OCI-M2 (cell line): ENCODE data around the gene IFT20.

Source experiments
- DNase-seq: peaks from one replicate; lab custom pipeline; 2025; ENCODE audit not compliant: unreplicated experiment; lab: John Stamatoyannopoulos, UW

The IFT20 gene

GRCh38 chr17:28338056-28338768 lies 2.9 kb upstream of the IFT20 start:
- DNase-seq = no peak

DNA sequence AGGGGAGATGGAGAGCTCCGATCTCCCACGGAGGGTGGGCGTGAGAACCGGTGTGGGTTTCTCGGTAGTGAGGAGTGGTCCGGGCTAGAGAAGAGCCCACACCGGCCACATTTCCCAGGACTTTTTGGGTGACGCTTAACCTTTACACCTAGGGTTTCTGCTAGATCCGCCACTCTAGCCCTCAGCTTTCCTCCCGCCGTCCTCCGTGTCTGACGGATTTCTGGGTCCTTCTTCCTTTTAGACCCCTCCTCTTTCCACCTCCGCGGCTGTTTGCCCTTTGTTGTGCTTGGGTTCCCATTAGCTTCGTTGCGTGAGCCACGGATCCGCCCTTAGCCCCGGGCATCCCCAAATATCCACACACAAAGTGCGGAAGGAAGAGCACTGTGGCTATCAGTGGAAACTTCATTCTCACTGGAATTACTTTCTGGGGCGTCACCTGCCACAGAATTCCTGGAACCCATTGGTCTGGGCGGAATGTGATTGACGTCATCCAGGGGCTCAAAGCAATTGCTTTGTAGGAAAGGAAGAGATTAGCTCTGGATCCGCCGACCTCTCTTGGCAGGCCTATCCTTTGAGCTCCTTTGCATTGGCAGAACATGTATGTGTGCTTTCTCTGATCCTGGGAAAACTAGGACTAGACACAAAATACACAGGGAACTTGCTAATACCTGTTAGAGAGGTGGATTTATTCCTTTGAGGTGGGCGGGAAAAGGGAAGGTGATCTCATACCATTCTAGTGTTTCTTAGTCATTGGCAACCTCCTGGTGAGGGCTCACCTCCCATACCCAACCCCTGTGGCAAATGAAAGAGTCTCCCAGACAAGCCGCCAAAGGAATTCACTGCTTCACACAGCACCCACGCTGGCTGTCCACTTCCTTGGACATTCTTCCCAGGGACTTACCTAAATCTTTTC lies 943 bp upstream of the IFT20 start:
- DNase-seq = no peak

DNA sequence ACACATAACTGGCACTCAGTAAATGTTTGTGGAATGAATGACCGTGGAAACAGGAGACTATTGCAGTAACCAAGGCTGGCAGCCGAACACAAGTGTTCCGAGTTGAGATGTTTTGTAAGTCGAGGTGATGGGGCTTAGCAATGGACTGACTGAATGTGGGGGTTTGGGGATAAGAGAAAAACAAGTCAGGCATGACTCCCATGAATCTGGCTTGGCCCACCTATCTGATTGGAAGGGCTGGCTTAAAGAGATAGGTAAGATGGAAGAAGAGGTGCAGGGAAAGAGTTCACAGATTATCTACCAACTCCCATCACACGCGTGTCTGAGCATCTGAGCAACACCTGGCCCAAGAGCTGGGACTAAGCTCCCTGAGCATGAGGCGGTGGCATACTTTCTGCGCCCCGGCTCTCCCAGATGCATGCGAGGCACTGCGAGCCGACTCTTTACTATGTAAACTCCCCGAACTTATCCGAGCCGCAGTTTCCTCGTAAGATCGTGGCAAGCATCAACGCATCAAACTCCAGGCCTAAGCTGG lies 539 bp downstream of the IFT20 start:
- no peak for DNase-seq

DNA sequence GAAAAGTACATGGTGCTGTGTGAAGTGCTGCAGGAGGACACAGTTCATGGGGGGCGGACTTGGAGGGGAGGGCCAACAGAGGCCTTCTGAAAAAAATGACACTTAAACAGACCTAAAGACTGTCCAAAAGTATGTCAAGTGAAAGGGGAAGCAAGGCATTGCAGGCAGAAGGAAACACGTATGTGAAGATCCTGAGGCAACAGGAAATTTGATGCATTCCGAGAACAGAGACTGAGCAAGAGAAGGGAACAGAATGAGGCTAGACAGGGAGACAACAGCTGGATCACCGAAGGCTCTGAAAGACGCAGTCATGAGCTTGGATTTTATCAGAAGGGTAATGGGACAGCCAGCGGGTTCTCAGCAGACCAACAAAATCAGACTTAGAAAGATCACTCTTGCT lies 1.1 kb downstream of the IFT20 start:
- DNase-seq = no peak

- DNase-seq = no peak
Measured at GRCh38 chr17:28333083-28333746, 2.1 kb downstream of the IFT20 start.

DNA sequence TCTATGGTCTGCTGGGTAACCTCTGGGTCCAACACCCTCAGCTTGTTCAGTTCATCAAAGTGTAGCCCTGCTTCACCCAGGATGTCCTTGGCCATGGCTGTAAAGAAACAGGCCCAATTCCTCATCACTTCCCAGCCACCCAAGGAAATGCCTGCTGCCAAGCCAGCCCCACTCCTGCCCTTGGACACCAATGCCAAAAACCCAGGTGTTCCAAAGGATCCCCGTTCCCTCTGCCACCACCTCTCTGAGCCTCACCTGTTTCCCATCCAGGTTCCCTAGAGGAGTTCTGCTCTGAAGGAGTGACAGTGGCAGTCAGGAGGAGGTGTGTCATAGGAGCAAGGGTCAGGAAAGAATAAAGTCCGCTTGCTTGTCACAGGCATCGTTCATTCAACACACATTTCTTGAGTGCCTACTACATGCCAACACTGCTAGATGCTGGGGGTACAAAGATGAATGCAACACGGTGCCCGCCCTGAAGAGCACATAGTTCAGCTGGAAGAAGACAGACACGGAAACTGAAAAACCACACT lies 3.3 kb downstream of the IFT20 start:
- DNase-seq = no peak

DNA sequence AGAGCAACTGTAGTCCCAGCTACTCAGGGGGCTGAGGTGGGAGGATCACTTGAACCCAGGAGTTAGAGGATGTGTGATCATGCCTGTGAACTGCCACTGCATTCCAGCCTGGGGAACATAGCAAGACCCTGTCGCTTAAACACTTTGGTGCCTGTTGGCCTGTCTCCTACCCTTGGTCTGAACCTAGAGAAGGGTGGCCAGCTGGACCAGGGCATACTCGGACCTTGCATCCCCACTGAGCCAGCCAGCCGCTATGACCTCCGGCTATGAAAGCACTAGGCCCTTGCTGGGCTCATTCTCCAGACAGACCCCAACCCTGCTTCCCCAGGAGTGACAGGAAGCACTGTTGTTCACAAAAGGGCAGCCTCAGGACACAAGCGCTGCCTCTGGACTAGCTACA lies 4.6 kb downstream of the IFT20 start:
- no peak for DNase-seq

- DNase-seq = no peak
Measured at GRCh38 chr17:28328325-28328724, 6.9 kb downstream of the IFT20 start.

- DNase-seq = no peak
Measured at GRCh38 chr17:28327709-28328108, 7.6 kb downstream of the IFT20 start.

DNA sequence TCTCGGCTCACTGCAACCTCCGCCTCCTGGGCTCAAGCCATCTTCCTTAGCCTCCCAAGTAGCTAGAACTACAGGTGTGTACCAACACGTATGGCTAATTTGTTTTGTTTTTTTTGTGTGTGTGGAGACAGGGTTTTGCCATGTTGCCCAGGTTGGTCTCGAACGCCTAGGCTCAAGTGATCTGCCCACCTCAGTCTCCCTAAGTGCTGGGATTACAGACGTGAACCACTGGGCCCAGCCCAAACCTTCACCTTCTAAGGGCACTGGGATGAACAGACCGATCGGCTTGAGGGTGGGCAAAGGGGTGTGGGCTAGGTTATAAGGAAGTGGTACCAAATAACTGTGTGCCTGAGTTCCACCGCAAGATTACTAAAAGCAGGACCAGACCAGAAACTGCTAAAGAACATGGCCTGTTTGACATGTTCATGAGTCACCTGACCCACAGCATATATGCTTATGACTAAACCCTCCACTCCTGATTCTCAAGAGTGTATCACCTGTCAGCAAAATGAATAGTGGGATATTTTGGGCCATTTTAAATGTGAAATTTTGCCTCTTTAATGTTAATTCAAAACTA lies 8.2 kb downstream of the IFT20 start:
- DNase-seq = no peak

GRCh38 chr17:28326114-28326513 lies 9.2 kb downstream of the IFT20 start:
- no peak for DNase-seq

- DNase-seq = no peak
Measured at GRCh38 chr17:28325211-28325610, 10.1 kb downstream of the IFT20 start.

DNA sequence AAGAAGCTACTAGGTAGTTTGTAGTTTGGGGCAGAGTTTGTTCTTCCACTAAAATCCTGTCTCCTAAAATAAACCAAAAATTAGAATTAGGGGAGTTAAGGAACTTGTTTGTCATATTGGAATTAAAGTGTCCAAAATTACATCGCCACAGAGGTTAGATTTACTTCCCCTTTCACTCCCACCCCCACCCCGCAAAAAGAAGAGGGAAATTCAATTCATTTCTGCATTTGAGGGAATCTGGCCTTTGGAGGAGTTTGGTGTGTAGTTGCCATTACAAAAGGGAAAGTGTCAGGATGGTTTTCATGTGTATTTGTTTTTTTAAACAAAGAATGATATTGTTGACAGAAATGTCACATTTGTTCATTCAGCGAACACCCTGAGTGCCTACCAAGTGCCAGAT lies 10.5 kb downstream of the IFT20 start:
- no peak for DNase-seq

- no peak for DNase-seq
Measured at GRCh38 chr17:28324267-28324745, 11.0 kb downstream of the IFT20 start.

DNA sequence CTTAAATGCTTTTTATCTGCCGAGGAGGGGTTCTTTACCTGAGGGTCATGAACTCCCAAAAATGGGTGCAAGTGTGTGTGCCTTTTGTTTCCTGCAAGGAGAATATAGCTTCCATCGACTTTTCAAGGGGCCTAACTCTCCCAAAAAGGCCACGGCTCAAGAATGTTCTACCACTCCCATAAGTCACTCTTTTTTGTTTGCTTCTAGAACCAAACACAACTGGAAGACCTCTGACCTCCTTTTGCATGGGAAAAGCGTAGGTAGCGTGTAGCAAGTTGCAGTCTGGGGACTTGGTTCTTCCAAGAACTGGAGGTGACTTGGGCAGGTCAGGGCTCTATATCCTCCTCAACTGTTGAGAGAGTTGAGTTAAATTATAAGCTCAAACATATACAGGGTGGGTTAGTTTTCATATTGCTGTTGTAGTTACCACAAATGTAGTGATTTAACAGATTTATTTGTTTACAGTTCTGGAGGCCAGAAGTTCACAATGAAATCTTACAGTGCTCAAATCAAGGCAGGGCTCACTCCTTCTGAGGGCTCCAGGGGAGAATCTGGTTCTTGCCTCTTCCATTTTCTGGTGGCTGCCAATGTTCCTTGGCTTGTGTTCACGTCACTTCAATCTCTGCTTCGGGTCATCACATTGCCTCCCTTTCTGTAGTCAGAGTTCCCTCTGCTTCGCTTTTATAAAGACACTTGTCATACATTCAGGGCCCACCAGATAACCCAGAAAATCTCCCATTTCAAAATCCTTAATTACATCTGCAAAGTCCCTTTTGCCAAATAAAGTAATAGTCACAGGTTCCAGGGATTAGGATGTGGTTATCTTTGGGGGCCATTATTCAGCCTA lies 14.8 kb downstream of the IFT20 start:
- DNase-seq = no peak

DNA sequence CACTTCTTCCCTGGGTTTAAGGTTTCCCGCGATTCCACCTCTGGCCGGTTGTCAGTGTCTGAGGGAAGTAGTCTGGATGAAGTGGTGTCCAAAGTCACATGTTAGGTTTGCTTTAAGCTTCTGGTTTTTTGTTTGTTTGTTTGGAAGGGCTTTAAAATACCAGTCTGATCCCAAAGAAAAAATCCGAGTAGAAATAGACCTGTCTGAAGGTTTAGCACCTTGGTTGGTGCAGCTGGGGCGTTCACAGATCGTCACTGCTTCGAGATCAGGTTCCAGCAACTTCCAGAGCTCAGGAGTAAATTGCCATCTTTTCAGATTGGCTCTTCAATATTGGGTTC lies 15.7 kb downstream of the IFT20 start:
- no peak for DNase-seq

GRCh38 chr17:28318759-28319597 lies 16.3 kb downstream of the IFT20 start, which contains the start of gene TMEM97:
TSS of gene TMEM97 (plus strand) at chr17:28319200. CDS start at chr17:28319240, 40 bp downstream.
- peak; percentile 55 for DNase-seq

GRCh38 chr17:28317966-28318758 lies 17.1 kb downstream of the IFT20 start:
- no peak for DNase-seq
